OCI-LY7 (cell line): Measurements from ENCODE around the gene KIFBP. TPM values are rescaled to one million over a fixed set of nuclear protein-coding genes. Genes with fewer than 3 reads are reported as not detected.

Experiments
- BruUV-seq: library from RNA; stranded (reverse); fragments of 400-500 nt; replicated peaks from 2 replicates; lab custom pipeline; 2021; lab: Mats Ljungman, UMichigan
- CTCF ChIA-PET: fragments of 300-600 bp; sonication (Branson Sonifier 250); formaldehyde crosslinking; loops from one replicate; lab custom pipeline; 2022; ENCODE audit warnings: antibody characterized with exemption; ENCODE audit not compliant: unreplicated experiment; lab: Charles Lee
- POLR2A ChIA-PET: fragments of 300-600 bp; sonication (Branson Sonifier 250); formaldehyde crosslinking; loops from one replicate; lab custom pipeline; 2022; ENCODE audit warnings: antibody characterized with exemption; lab: Charles Lee
- DNase-seq: peaks from one replicate; pipeline ENCODE4 v3.0.0-alpha.2; 2015; ENCODE audit warnings: low spot score
- H2AFZ ChIP-seq: fragments of 200-600 bp; sonication (generic), shearing (Covaris generic); 2 replicates; pipeline ENCODE4 v1.6.1; 2014; ENCODE audit warnings: mild to moderate bottlenecking, antibody characterized with exemption, low read length, moderate library complexity
- H3K27ac ChIP-seq: fragments of 200-600 bp; sonication (generic); 2 replicates; pipeline ENCODE4 v1.5.1; 2014; ENCODE audit warnings: mixed run types, low read depth, mild to moderate bottlenecking, moderate library complexity, low read length, inconsistent platforms; ENCODE audit not compliant: poor library complexity, severe bottlenecking
- H3K36me3 ChIP-seq: fragments of 200-600 bp; sonication (generic); 2 replicates; pipeline ENCODE4 v1.6.1; 2014; ENCODE audit warnings: mild to moderate bottlenecking, antibody characterized with exemption, low read length, moderate library complexity, mixed read lengths; ENCODE audit not compliant: insufficient read depth
- H3K4me1 ChIP-seq: fragments of 200-600 bp; sonication (generic); 2 replicates; pipeline ENCODE4 v1.5.1; 2014; ENCODE audit warnings: mild to moderate bottlenecking, low read length; ENCODE audit not compliant: insufficient read depth, poor library complexity, severe bottlenecking
- H3K4me2 ChIP-seq: fragments of 200-600 bp; sonication (generic); 2 replicates; pipeline ENCODE4 v1.6.1; 2014; ENCODE audit warnings: mild to moderate bottlenecking, low read length
- H3K4me3 ChIP-seq: fragments of 200-600 bp; sonication (generic); 2 replicates; pipeline ENCODE4 v1.5.1; 2014; ENCODE audit warnings: mild to moderate bottlenecking, low read depth, low read length; ENCODE audit not compliant: poor library complexity, severe bottlenecking
- H3K79me2 ChIP-seq: fragments of 200-600 bp; sonication (generic); 2 replicates; pipeline ENCODE4 v1.6.1; 2016; ENCODE audit warnings: low read depth, mild to moderate bottlenecking, low read length, moderate library complexity, mixed read lengths; ENCODE audit not compliant: insufficient read depth
- H3K9me2 ChIP-seq: fragments of 200-600 bp; sonication (generic); 2 replicates; pipeline ENCODE4 v1.6.1; 2016; ENCODE audit warnings: mild to moderate bottlenecking, low read length, mixed read lengths; ENCODE audit not compliant: insufficient read depth
- H3K9me3 ChIP-seq: fragments of 200-600 bp; sonication (generic); 2 replicates; pipeline ENCODE4 v1.6.1; 2014; ENCODE audit warnings: mild to moderate bottlenecking, mixed run types, low read length, mixed read lengths
- H4K20me1 ChIP-seq: fragments of 200-600 bp; sonication (generic); 2 replicates; pipeline ENCODE4 v1.6.1; 2014; ENCODE audit warnings: mild to moderate bottlenecking, antibody characterized with exemption, low read length, moderate library complexity, mixed read lengths; ENCODE audit not compliant: insufficient read depth
- CTCF ChIP-seq: fragments of 200-600 bp; sonication (generic); conservative IDR thresholded peaks from 2 replicates; pipeline ENCODE4 v1.5.1; 2014; ENCODE audit warnings: mild to moderate bottlenecking, antibody characterized with exemption, low read length, moderate library complexity, mixed read lengths
- EZH2phosphoT487 ChIP-seq: fragments of 200-600 bp; sonication (generic); IDR thresholded peaks from 2 replicates; pipeline ENCODE4 v1.6.1; 2018; ENCODE audit warnings: low read depth, borderline replicate concordance, mild to moderate bottlenecking, mixed run types, antibody characterized with exemption, low read length, moderate library complexity, mixed read lengths
- intact Hi-C: fragments of 100-400 bp; cut with micrococcal nuclease; formaldehyde crosslinking; loops from one replicate; pipeline ENCODE4 v1.10.0; 2022; ENCODE audit not compliant: unreplicated experiment
- total RNA-seq, 2 experiments: library from RNA; depleted of rRNA in 1 of 2; stranded (reverse); fragments of >200 nt in 1 of 2; shearing (Covaris generic) in 1 of 2; gene quantifications; 2 replicates each; pipeline ENCODE4 v1.2.3, GENCODE V29; 2014 to 2022

The KIFBP gene
- total RNA-seq, 2 experiments from 2014 or later: 5.4 to 11.9 TPM

- Histone ChIP-seq H3K9me2 (no peaks in the 10 kb centered on the region), H3K9me3 (no peaks in the 10 kb centered on the region), H3K4me1 (peaks cover 12% of the 10 kb centered on the region), H4K20me1 (no peaks in the 10 kb centered on the region), H2AFZ (no peak overlapping the region), H3K79me2 (no peaks in the 10 kb centered on the region), H3K4me3 (no peak overlapping the region), H3K4me2 (no peak overlapping the region), H3K36me3 (no peaks in the 10 kb centered on the region), H3K27ac (no peak overlapping the region)
- ChIA-PET POLR2A (interaction anchor here (0.5 kb wide), 1 partner anchor 20 kb away, joined by 3 read pairs; no protein-coding TSS in a partner anchor), CTCF (no interaction called here)
- no TSS peak for BruUV-seq
- no peak for TF ChIP-seq CTCF
- TF ChIP-seq EZH2phosphoT487: no peak
- intact Hi-C loops: no loop called here
- DNase-seq: no peak
These were observed 59.5 kb downstream of the KIFBP start for GRCh38 chr10:69048103-69048502.

- Histone ChIP-seq H3K4me2 (no peak overlapping the region), H3K9me3 (no peaks in the 10 kb centered on the region), H3K79me2 (no peaks in the 10 kb centered on the region), H3K4me3 (no peak overlapping the region), H4K20me1 (no peaks in the 10 kb centered on the region), H3K4me1 (peaks cover 2% of the 10 kb centered on the region), H2AFZ (no peak overlapping the region), H3K9me2 (no peaks in the 10 kb centered on the region), H3K36me3 (no peaks in the 10 kb centered on the region), H3K27ac (no peak overlapping the region)
- ChIA-PET POLR2A (interaction anchor here (0.6 kb wide), 1 partner anchor 143 kb away, joined by 3 read pairs; no protein-coding TSS in a partner anchor), CTCF (no interaction called here)
- no TSS peak for BruUV-seq
- intact Hi-C loops: no loop called here
- no peak for DNase-seq
- TF ChIP-seq EZH2phosphoT487 (no peak), CTCF (no peak)
These were observed 61.0 kb downstream of the KIFBP start for GRCh38 chr10:69049566-69049961.

GRCh38 chr10:69051303-69051702 lies 62.7 kb downstream of the KIFBP start:
- BruUV-seq: no TSS peak
- H3K4me2 ChIP-seq: no peak overlapping the region
- H3K9me3 ChIP-seq: no peaks in the 10 kb centered on the region
- no peak overlapping the region for H2AFZ ChIP-seq
- H3K36me3 ChIP-seq: no peaks in the 10 kb centered on the region
- H3K9me2 ChIP-seq: no peaks in the 10 kb centered on the region
- POLR2A ChIA-PET: no interaction called here
- no peaks in the 10 kb centered on the region for H3K4me1 ChIP-seq
- no peaks in the 10 kb centered on the region for H4K20me1 ChIP-seq
- CTCF ChIA-PET: no interaction called here
- TF ChIP-seq EZH2phosphoT487: no peak
- no peak for TF ChIP-seq CTCF
- no peak overlapping the region for H3K4me3 ChIP-seq
- no peak for DNase-seq
- no peak overlapping the region for H3K27ac ChIP-seq
- intact Hi-C loops: no loop called here
- no peaks in the 10 kb centered on the region for H3K79me2 ChIP-seq
